Suprapubic skin (tissue), 4 donors: ENCODE measurements around the gene TNIK.

Source experiments
- CTCF ChIP-seq, 2 donors: fragments of 200-600 bp in 1 of 2; fragments of 450-650 bp in 1 of 2; sonication (generic) in 1 of 2; IDR thresholded peaks; one replicate each; pipeline ENCODE4 v1.5.1; 2016 to 2019; ENCODE audit warnings: antibody characterized with exemption in 2 of 2, mild to moderate bottlenecking in 1 of 2, moderate library complexity in 1 of 2
- EP300 ChIP-seq: sonication (generic); formaldehyde crosslinking; IDR thresholded peaks from one replicate; pipeline ENCODE4 v1.6.1; 2017; ENCODE audit warnings: antibody characterized with exemption
- POLR2A ChIP-seq, 2 donors: fragments of 450-650 bp; IDR thresholded peaks; one replicate each; pipeline ENCODE4 v1.6.1; 2017; ENCODE audit warnings: antibody characterized with exemption in 2 of 2, mild to moderate bottlenecking in 2 of 2, moderate library complexity in 2 of 2
- POLR2AphosphoS5 ChIP-seq, 3 donors: sonication (generic); formaldehyde crosslinking; IDR thresholded peaks; one replicate each; pipeline ENCODE4 v1.6.1; 2017; ENCODE audit warnings: antibody characterized with exemption in 3 of 3

GRCh38 chr3:171268677-171269076 is 191.5 kb downstream of the TNIK start:
- TF ChIP-seq CTCF (IDR thresholded peaks at IDR 0.05) (no peak), POLR2A (IDR thresholded peaks at IDR 0.05) (no peak), POLR2AphosphoS5 (IDR thresholded peaks at IDR 0.05) (no peak), EP300 (no peak)
